AG10803 (cell line): ENCODE data around the gene TCIRG1.
A peak's percentile ranks its signal among the peaks of the same experiment; 100 is the strongest.

Source experiments
- DNase-seq: peaks from one replicate; pipeline ENCODE4 v3.0.0; 2010; ENCODE audit warnings: low read depth
- H3K4me3 ChIP-seq: 2 replicates; pipeline ENCODE4 v1.5.1; 2011; ENCODE audit warnings: mild to moderate bottlenecking, low read length, control low read depth
- TF ChIP-seq, protein P1 (sequence below): conservative IDR thresholded peaks from 2 replicates; pipeline ENCODE4 v1.5.1; 2011; ENCODE audit warnings: mild to moderate bottlenecking, low read length, control low read depth, inconsistent platforms

Gene TCIRG1

DNA sequence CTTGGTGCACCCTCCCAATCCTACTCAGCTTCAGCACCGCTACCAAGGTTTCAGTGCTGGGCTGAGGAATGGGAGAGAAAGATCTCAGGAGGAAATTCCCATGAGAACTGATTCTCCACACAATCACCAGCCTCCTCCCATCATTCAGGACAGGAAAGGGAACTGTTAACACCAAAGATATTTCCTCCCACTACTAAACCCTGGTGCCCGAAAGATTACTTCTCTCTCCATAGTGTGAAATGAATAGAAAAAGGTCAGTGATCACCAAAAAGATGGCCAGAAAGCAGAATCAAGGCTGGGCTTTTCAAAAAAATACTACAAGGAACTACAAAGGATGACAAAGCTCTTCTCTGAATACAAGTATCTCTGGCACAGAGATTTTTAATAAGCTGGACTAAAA lies 26.1 kb downstream of the TCIRG1 start:
- TF ChIP-seq, protein P1, sequence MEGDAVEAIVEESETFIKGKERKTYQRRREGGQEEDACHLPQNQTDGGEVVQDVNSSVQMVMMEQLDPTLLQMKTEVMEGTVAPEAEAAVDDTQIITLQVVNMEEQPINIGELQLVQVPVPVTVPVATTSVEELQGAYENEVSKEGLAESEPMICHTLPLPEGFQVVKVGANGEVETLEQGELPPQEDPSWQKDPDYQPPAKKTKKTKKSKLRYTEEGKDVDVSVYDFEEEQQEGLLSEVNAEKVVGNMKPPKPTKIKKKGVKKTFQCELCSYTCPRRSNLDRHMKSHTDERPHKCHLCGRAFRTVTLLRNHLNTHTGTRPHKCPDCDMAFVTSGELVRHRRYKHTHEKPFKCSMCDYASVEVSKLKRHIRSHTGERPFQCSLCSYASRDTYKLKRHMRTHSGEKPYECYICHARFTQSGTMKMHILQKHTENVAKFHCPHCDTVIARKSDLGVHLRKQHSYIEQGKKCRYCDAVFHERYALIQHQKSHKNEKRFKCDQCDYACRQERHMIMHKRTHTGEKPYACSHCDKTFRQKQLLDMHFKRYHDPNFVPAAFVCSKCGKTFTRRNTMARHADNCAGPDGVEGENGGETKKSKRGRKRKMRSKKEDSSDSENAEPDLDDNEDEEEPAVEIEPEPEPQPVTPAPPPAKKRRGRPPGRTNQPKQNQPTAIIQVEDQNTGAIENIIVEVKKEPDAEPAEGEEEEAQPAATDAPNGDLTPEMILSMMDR = no peak
- H3K4me3 ChIP-seq = no peak overlapping the region
- no peak for DNase-seq

DNA sequence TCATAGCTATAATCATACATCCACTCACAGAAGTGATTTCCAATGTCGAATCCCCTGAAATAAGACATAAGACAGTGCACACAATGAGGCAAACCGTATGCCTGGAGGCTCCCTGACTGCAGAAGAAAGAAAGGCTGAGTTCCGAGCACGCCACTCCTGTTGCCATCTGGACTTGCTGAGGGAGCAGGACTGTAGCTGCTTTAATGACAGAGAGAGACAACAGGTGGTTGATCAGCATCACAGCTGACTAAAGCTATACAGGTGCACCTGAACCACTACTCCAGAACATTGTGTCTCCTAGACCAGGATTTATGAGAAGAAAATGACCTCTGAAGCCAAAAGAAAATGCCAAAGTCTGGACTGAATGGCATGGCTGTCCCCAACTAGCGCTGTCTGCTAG lies 27.0 kb downstream of the TCIRG1 start:
- H3K4me3 ChIP-seq = no peak overlapping the region
- no peak for DNase-seq
- TF ChIP-seq, protein P1 = no peak

DNA sequence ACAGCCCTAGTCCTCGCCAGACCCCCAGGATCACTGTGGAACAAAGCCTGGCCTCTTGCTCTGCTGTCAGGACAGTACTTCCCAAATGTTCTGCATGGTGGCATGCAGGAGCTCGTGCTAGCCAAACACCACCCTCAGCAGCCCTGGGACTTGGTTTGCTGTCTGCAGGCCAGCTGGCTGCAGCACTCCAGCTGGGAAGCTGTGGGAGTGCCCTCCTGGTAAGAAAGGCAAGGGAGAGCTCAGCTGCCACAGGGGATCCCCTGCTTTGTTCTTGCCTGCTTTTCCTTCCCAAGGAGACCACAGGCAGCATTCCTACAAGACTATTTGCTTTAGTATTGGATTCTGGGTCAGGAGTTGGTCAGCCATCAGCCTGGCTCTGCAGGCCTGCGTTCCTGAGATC lies 27.9 kb downstream of the TCIRG1 start:
- TF ChIP-seq, protein P1 = no peak
- peak; percentile 29 for DNase-seq

DNA sequence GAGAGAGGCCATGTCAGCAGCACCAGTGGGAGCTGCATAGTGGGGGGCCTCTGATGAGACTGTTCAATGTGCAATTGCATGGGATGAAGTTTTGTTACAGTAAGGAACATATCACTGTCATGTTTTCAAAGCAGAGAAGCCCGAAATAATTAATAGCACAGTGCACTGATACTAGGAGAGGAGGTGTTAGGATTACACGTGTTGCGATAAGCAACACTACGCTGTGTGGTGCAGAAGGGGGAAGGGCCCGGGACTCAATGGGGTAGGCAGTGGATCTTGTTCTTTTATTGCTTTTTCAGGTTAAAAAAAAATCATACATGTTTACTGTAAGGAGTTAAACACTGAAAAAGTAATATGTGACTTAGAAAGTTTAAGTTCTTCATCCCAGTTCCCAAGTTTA lies 29.2 kb downstream of the TCIRG1 start:
- DNase-seq = no peak
- TF ChIP-seq, protein P1 = no peak
- H3K4me3 ChIP-seq = no peak overlapping the region

More for the DNA sequence above, 27.9 kb downstream of the TCIRG1 start:
- H3K4me3 ChIP-seq = no peak overlapping the region

DNA sequence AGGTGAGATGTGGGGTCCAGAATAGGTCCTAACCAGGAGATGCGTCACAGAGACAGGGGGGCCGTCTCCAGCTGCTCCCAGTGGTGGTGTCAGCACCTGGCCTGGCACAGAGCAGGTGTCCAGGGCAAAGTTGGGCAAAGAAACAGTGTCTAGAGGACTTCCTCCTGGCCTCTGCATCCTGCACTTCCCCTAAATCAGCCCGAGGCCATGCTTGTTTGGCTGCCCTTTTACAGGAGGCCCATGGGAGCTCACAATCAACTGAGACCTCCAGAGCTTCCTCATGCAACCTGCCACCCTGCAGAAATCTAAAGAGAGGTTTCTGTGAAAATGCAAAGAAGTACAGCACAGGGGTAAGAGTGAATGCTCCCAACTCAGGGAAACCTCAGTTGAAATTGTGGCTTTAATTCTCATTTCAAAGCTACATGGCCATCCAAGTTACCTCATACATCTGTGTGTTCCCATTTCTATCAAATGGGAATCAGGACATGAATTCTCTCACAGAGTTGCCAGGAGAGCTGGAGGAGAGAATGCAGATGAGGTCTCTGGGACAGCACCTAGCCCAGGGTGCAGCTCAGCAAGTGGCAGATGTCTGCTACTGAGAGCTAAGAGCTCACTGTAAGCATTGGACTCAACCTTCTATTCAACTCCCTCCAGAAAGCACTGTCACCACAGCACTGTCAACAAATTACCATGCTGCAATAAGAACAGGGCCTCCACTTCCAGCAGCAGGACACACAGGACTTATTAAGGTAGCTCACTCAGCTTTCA lies 32.6 kb downstream of the TCIRG1 start:
- TF ChIP-seq, protein P1 = no peak
- no peak overlapping the region for H3K4me3 ChIP-seq
- DNase-seq = no peak

DNA sequence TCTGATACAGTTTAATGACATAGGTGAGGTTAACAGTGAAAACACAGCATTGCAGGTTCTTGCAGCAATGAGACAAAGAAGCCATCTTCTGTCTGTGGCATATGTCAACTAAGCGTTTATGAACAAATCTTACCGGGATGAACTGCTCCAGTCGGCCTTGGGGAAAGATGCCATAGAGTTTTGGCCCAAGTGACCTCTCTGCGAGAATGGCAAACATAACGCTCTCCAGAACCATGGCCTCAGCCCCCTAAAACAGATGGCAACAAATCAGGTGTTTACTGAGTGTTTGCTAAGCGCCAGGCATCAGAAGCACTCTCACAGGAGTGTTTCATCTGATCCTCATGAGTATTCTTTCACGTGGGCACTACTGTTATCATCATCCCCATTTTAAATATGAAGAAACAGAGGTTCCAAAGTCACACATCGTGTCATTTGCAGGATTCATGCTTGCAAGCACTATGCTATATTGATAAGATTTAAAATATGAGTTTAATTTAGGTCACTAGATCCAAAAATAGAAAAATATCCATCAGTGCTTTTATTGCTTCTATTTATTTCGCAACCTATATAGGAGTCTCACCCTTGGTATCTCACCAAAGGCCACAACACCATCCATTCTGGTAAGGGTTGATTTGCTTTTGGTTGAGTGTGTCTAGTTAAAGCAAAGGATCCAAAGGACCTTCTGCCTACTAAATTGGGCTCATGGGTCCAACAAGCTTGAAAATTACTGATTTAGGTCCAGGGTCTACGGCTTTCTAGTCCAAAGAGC lies 35.9 kb downstream of the TCIRG1 start:
- H3K4me3 ChIP-seq = no peak overlapping the region
- TF ChIP-seq, protein P1 = no peak
- no peak for DNase-seq
